K562 (cell line): Measurements from ENCODE around the gene CTCF. TPM values are rescaled to one million over a fixed set of nuclear protein-coding genes. Genes with fewer than 3 reads are reported as not detected.

Experiments
- ATAC-seq: fragments of 200-7000 bp; cut with Tn5 transposase; 3 replicates; pipeline ENCODE4 v1.9.1; 2020; ENCODE audit warnings: moderate library complexity
- BruUV-seq: library from RNA; stranded (reverse); fragments of 400-500 nt; replicated peaks from 2 replicates; lab custom pipeline; 2021; lab: Mats Ljungman, UMichigan
- CTCF ChIA-PET: fragments of 300-600 bp; formaldehyde crosslinking; extraction: SDS; loops from one replicate; lab custom pipeline; 2021; ENCODE audit warnings: low intra/inter-chr PET ratio; lab: Yijun Ruan, JAX
- POLR2A ChIA-PET: fragments of 300-600, 350-650 bp; sonication (Branson Sonifier 250); formaldehyde crosslinking; extraction: SDS; loops from one replicate; lab custom pipeline; 2021; ENCODE audit warnings: antibody characterized with exemption, inconsistent platforms; lab: Yijun Ruan, JAX
- DNase-seq, 4 experiments: peaks; one replicate each; pipeline versions ENCODE4 v3.0.0 to v3.0.0-alpha.2; 2011 to 2018; ENCODE audit warnings: low spot score in 3 of 4, mixed read lengths in 3 of 4; ENCODE audit errors: extremely low read depth in 1 of 4
- FAIRE-seq: peaks from 2 replicates; lab custom pipeline; 2011; peaks lifted over from hg19 to GRCh38; lab: Jason Lieb, UNC
- H2AFZ ChIP-seq: 2 replicates; pipeline ENCODE4 v1.6.0; 2011; ENCODE audit warnings: low read depth, low read length, control low read depth, inconsistent platforms
- H3K27ac ChIP-seq: fragments of 200-600 bp; 3 replicates; pipeline ENCODE4 v1.8.0; 2011; ENCODE audit warnings: low read depth, mild to moderate bottlenecking, control low read depth, inconsistent platforms, low read length, moderate library complexity, mixed read lengths; ENCODE audit errors: extremely low read depth
- H3K27me3 ChIP-seq, 2 experiments: fragments of 300-600 bp in 1 of 2; 2 replicates in 1 of 2; 3 replicates in 1 of 2; pipeline versions ENCODE4 v1.6.0 to v1.8.0; 2011; ENCODE audit warnings: inconsistent platforms in 2 of 2, low read length in 2 of 2, mild to moderate bottlenecking in 1 of 2, mixed read lengths in 1 of 2, moderate library complexity in 1 of 2; ENCODE audit not compliant: control insufficient read depth in 2 of 2, insufficient read depth in 2 of 2
- H3K36me3 ChIP-seq: fragments of 300-600 bp; 3 replicates; pipeline ENCODE4 v1.8.0; 2011; ENCODE audit warnings: mild to moderate bottlenecking, low read length, inconsistent platforms; ENCODE audit not compliant: control insufficient read depth, insufficient read depth
- H3K4me1 ChIP-seq, 2 experiments: fragments of 200-600 bp in 1 of 2; replicated peaks in 1 of 2; 2 replicates in 1 of 2; 3 replicates in 1 of 2; pipeline versions ENCODE4 v1.5.1 to v1.8.0; 2011; ENCODE audit warnings: inconsistent platforms in 2 of 2, low read length in 2 of 2, mild to moderate bottlenecking in 1 of 2, mixed read lengths in 1 of 2, moderate library complexity in 1 of 2; ENCODE audit not compliant: control insufficient read depth in 2 of 2, insufficient read depth in 2 of 2
- H3K4me2 ChIP-seq: 2 replicates; pipeline ENCODE4 v1.6.1; 2011; ENCODE audit warnings: low read length, control low read depth, inconsistent platforms, mixed read lengths; ENCODE audit not compliant: insufficient read depth
- H3K4me3 ChIP-seq: fragments of 200-600 bp; sonication (generic), shearing (Covaris generic); 2 replicates; pipeline ENCODE4 v1.5.1; 2016; ENCODE audit warnings: control low read depth, inconsistent platforms
- H3K79me2 ChIP-seq: fragments of 200-600 bp; 3 replicates; pipeline ENCODE4 v1.8.0; 2011; ENCODE audit warnings: low read length, inconsistent platforms; ENCODE audit not compliant: control insufficient read depth, insufficient read depth
- H3K9ac ChIP-seq, 2 experiments: 2 replicates each; pipeline versions ENCODE4 v1.6.0 to v1.6.1; 2011; ENCODE audit warnings: low read depth in 2 of 2, low read length in 2 of 2, control low read depth in 1 of 2, inconsistent platforms in 1 of 2, mild to moderate bottlenecking in 1 of 2, mixed read lengths in 1 of 2; ENCODE audit not compliant: insufficient read depth in 1 of 2
- H3K9me1 ChIP-seq: one replicate; pipeline ENCODE4 v1.6.0; 2011; ENCODE audit warnings: inconsistent platforms, mild to moderate bottlenecking, low read length, moderate library complexity; ENCODE audit not compliant: control insufficient read depth, insufficient read depth
- H3K9me3 ChIP-seq: replicated peaks from 2 replicates; pipeline ENCODE4 v1.5.1; 2011; ENCODE audit warnings: low read depth, low read length, inconsistent platforms; ENCODE audit not compliant: control insufficient read depth, insufficient read depth
- H4K20me1 ChIP-seq: replicated peaks from 2 replicates; pipeline ENCODE4 v1.6.1; 2011; ENCODE audit warnings: low read length, inconsistent platforms, mixed read lengths; ENCODE audit not compliant: control insufficient read depth, insufficient read depth
- ESRRA ChIP-seq: fragments of 450-650 bp; IDR thresholded peaks from 2 replicates; pipeline ENCODE4 v1.6.1; 2014; ENCODE audit warnings: low read depth, mild to moderate bottlenecking, moderate library complexity, borderline replicate concordance
- NR2C1 ChIP-seq, 2 experiments: fragments of 450-650 bp; IDR thresholded peaks; 2 replicates each; pipeline ENCODE4 v1.6.1; 2017; ENCODE audit warnings: mild to moderate bottlenecking in 2 of 2, antibody characterized with exemption in 1 of 2, inconsistent platforms in 1 of 2, missing compliant biosample characterization in 1 of 2, missing genetic modification characterization in 1 of 2
- RBBP5 ChIP-seq: fragments of 200-600 bp; sonication (generic); IDR thresholded peaks from 2 replicates; pipeline ENCODE4 v1.6.1; 2012; ENCODE audit warnings: borderline replicate concordance, mild to moderate bottlenecking, low read length, control low read depth, inconsistent platforms; ENCODE audit not compliant: insufficient read depth, poor library complexity, severe bottlenecking
- WGBS: fragments of 100-300 bp; shearing (Covaris generic); methylation state at CpG from one replicate; pipeline ENCODE4 v1.1.6; 2016; ENCODE audit warnings: low coverage, mixed read lengths; ENCODE audit not compliant: insufficient coverage; ENCODE audit errors: missing lambda C conversion rate; 5-methylcytosine and 5-hydroxymethylcytosine counted together
- in situ Hi-C: fragments of 300-500 bp; cut with MboI; formaldehyde crosslinking; loops from 4 replicates; pipeline ENCODE4 v1.15.0; 2018; ENCODE audit warnings: inconsistent platforms, mixed read lengths
- intact Hi-C: fragments of 100-400 bp; cut with micrococcal nuclease; formaldehyde crosslinking; loops from 2 replicates; pipeline ENCODE4 v1.14.2; 2022
- polyA plus RNA-seq, 8 experiments: library from polyadenylated mRNA; depleted of rRNA in 4 of 8; stranded (reverse) in 5 of 8; unstranded in 3 of 8; fragments of >200 nt; fragmentation: Nextera tagmentation in 2 of 8; fragmentation: Illumina TruSeq in 1 of 8; extraction: Ambion mirVana in 2 of 8; extraction: Trizol in 1 of 8; gene quantifications; 2 replicates each; pipeline versions ENCODE4 v1.2.1 to v1.2.3, GENCODE V29; 2011 to 2014; ENCODE audit warnings: inconsistent platforms in 1 of 8, missing spikeins in 1 of 8
- total RNA-seq, 7 experiments: library from RNA; depleted of rRNA in 6 of 7; stranded (reverse); fragments of >200 nt in 6 of 7; fragmentation: Illumina TruSeq in 2 of 7; extraction: Trizol in 2 of 7; gene quantifications; 2 replicates each; pipeline versions ENCODE4 v1.2.1 to v1.2.3, GENCODE V29; 2011 to 2021; ENCODE audit warnings: low replicate concordance in 1 of 7
- TF ChIP-seq, protein P1 (sequence below), 2 experiments: fragments of 450-650 bp; formaldehyde crosslinking in 1 of 2; IDR thresholded peaks; 2 replicates each; pipeline versions ENCODE4 v1.4.0 to v1.6.1; 2014 to 2020; ENCODE audit warnings: mild to moderate bottlenecking in 2 of 2, borderline replicate concordance in 1 of 2, low read depth in 1 of 2

Gene CTCF
- total and polyA plus RNA-seq, 9 of the 15 experiments (the other 6 are each of a cell fraction or from before 2014, with no cell fraction given), result 7.8 to 49.2 (median 33.9) TPM

DNA sequence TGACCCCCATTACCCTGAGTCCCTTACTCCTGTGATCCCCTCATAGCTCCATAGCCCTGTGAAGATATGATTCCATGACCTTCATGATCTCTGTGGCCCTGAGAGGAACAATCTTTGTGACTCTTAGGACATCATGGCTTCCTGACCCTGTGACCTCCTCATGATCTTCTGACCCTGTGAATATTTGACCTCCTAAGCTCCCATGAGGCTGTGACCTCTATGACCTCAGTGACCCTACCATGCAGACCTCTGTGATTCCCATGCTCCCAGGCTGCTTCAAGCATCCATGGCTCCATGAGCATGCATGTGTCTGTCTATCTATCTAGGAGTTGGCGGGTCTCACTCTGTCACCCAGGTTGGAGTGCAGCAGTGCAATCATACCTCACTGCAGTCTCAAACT lies 21.6 kb upstream of the CTCF start:
- WGBS, result 100% methylated on average over 1 of the region's 1 CpG
- ATAC-seq, result no peak
- BruUV-seq, result no TSS peak
- Histone ChIP-seq H3K9me1 (no peaks in the 10 kb centered on the region), H4K20me1 (peaks cover 5% of the 10 kb centered on the region; the same call in 1 of the 2 replicates), H3K36me3 (peaks cover 34% of the 10 kb centered on the region; the same call in 1 of the 3 replicates), H3K9me3 (no peaks in the 10 kb centered on the region), H3K27ac (no peak overlapping the region), H3K79me2 (peaks cover under 1% of the 10 kb centered on the region; the same call in 1 of the 3 replicates), H3K4me3 (no peak overlapping the region), H3K27me3 (no peaks in the 10 kb centered on the region), H2AFZ (no peak overlapping the region), H3K9ac (no peak overlapping the region), H3K4me2 (no peak overlapping the region), H3K4me1 (peaks cover 0 to 33% of the 10 kb centered on the region in 2 experiments; a peak in 2 of 5 replicates)
- FAIRE-seq, result peak; percentile 48
- ChIA-PET CTCF (no interaction called here), POLR2A (interaction anchor here (0.7 to 1.2 kb wide), 4 partner anchors 9 to 648 kb away, joined by 3 to 4 read pairs (median 3); no protein-coding TSS in a partner anchor)
- no peak for DNase-seq
- intact Hi-C loops, result no loop called here
- in situ Hi-C loops, result no loop called here
- TF ChIP-seq NR2C1 (IDR thresholded peaks at IDR 0.05) (peak; percentile 46), NR2C1 (tag; IDR thresholded peaks at IDR 0.05) (peak; percentile 49; the same call in 1 of the 2 replicates), ESRRA (peak; percentile 66), RBBP5 (no peak)
- TF ChIP-seq, protein P1, sequence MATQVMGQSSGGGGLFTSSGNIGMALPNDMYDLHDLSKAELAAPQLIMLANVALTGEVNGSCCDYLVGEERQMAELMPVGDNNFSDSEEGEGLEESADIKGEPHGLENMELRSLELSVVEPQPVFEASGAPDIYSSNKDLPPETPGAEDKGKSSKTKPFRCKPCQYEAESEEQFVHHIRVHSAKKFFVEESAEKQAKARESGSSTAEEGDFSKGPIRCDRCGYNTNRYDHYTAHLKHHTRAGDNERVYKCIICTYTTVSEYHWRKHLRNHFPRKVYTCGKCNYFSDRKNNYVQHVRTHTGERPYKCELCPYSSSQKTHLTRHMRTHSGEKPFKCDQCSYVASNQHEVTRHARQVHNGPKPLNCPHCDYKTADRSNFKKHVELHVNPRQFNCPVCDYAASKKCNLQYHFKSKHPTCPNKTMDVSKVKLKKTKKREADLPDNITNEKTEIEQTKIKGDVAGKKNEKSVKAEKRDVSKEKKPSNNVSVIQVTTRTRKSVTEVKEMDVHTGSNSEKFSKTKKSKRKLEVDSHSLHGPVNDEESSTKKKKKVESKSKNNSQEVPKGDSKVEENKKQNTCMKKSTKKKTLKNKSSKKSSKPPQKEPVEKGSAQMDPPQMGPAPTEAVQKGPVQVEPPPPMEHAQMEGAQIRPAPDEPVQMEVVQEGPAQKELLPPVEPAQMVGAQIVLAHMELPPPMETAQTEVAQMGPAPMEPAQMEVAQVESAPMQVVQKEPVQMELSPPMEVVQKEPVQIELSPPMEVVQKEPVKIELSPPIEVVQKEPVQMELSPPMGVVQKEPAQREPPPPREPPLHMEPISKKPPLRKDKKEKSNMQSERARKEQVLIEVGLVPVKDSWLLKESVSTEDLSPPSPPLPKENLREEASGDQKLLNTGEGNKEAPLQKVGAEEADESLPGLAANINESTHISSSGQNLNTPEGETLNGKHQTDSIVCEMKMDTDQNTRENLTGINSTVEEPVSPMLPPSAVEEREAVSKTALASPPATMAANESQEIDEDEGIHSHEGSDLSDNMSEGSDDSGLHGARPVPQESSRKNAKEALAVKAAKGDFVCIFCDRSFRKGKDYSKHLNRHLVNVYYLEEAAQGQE (IDR thresholded peaks at IDR 0.05; ENCODE audit: borderline replicate concordance), result no peak
- TF ChIP-seq, protein P1 (CRISPR knock-in tag; IDR thresholded peaks at IDR 0.05; ENCODE audit: low read depth), result no peak
